SJSA1 (cell line): ENCODE results near the gene CCDC179. TPM values are rescaled to one million over a fixed set of nuclear protein-coding genes. Genes with fewer than 3 reads are reported as not detected.

Experiments used
- DNase-seq, 2 experiments: peaks; one replicate each; pipeline ENCODE4 v3.0.0-alpha.2; 2015 to 2020; ENCODE audit warnings: low spot score in 2 of 2, low read depth in 1 of 2
- H3K27ac ChIP-seq: fragments of 250-450 bp; sonication (Bioruptor Pico); 2 replicates; pipeline ENCODE4 v1.5.1; 2020; ENCODE audit warnings: mild to moderate bottlenecking, moderate library complexity
- H3K27me3 ChIP-seq: fragments of 250-450 bp; sonication (Bioruptor Pico); replicated peaks from 2 replicates; pipeline ENCODE4 v1.5.1; 2020; ENCODE audit warnings: mild to moderate bottlenecking, moderate library complexity
- H3K36me3 ChIP-seq: fragments of 250-450 bp; sonication (Bioruptor Pico); 2 replicates; pipeline ENCODE4 v1.5.1; 2020; ENCODE audit warnings: mild to moderate bottlenecking
- H3K4me1 ChIP-seq: fragments of 250-450 bp; sonication (Bioruptor Pico); replicated peaks from 2 replicates; pipeline ENCODE4 v1.6.1; 2021; ENCODE audit warnings: mild to moderate bottlenecking
- H3K4me3 ChIP-seq: fragments of 250-450 bp; sonication (Bioruptor Pico); 2 replicates; pipeline ENCODE4 v1.5.1; 2020; ENCODE audit warnings: mild to moderate bottlenecking
- H3K9me3 ChIP-seq: fragments of 250-450 bp; sonication (Bioruptor Pico); replicated peaks from 2 replicates; pipeline ENCODE4 v1.5.1; 2020; ENCODE audit warnings: mild to moderate bottlenecking
- total RNA-seq: library from RNA; depleted of rRNA; stranded (reverse); fragments of >200 nt; shearing (Covaris generic); gene quantifications from 2 replicates; pipeline ENCODE4 v1.2.3, GENCODE V29; 2014

The CCDC179 gene
- total RNA-seq, 1 experiment from 2014 or later, result not detected

DNA sequence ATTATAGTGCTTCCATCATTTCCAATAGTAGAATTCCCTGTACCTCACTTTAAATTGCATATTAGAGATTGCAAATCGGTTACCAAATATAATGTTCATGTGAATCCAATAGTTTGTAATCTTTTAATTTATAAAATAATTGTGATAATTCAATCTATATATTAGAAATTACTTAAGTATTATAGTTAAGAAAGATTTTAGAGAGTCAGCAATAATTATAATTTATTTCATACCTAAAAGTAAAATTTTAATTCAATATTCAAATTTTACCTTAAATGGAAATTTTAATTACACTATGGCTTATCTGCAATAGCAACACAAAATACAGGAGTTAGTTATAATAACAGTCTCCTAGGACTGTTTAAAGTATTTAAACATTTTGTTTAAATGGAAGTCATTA is 13.5 kb downstream of the CCDC179 start:
- H3K36me3 ChIP-seq, result no peaks in the 10 kb centered on the region
- H3K4me3 ChIP-seq, result no peak overlapping the region
- DNase-seq, result no peak
- H3K27me3 ChIP-seq, result no peaks in the 10 kb centered on the region
- H3K27ac ChIP-seq, result no peak overlapping the region
- no peaks in the 10 kb centered on the region for H3K4me1 ChIP-seq
- no peaks in the 10 kb centered on the region for H3K9me3 ChIP-seq

DNA sequence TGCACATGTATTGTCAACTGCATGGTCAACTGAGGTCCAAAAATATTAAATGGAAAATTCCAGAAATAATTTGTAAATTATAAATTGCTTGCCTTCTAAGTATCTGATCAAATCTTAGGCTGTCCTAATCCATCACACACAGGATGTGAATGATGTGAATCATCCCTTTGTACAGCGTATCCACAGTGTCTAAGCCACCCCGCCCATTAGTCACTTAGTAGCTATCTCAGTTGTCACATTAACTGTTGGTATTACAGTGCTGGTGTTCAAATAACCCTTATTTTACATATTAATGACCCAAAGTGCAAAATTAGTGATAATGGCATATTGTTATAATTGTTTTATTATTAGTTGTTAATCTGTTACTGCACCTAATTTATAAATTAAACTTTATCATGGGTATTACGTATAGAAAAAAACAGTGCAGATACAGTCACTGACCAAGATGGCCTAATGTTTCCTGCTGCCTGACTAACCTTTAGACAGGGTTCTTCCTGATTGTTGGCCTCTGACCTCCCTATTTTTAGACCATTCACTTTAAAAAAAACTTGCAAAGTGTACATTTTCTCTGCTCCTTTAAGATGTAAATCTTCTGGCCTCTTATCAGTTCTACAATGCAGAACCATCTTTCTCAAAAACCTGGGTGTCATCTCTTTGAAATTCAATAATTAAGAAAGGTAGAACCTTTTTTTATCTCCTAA is 27.8 kb downstream of the CCDC179 start:
- Histone ChIP-seq H3K9me3 (0 out of 2 replicates have a peak, but pooled peaks cover 2% of the 10 kb centered on the region), H3K4me3 (no peak overlapping the region), H3K36me3 (no peaks in the 10 kb centered on the region), H3K27ac (no peak overlapping the region), H3K4me1 (peaks cover 5% of the 10 kb centered on the region; the same call in 1 of the 2 replicates), H3K27me3 (no peaks in the 10 kb centered on the region)
- DNase-seq, result no peak

DNA sequence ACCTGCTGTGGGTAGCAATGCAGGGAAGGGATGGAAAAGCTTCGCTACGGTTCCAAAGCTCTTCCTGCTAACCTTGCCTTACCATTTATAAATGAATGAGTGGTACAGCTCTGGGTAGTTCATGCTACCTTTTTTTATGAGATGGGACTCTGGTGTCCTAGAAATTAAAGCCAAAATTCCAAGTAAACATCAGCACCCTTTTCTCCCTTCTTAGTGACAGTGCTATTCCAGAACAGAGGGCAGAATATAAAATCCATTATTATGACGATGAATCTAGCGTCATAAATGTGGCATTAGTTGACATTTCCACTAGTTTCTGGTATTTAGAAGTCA is 30.2 kb downstream of the CCDC179 start:
- H3K9me3 ChIP-seq, result 0 out of 2 replicates have a peak, but pooled peaks cover 2% of the 10 kb centered on the region
- no peak for DNase-seq
- H3K27me3 ChIP-seq, result no peaks in the 10 kb centered on the region
- peaks cover 8% of the 10 kb centered on the region for H3K36me3 ChIP-seq
- peaks cover 5% of the 10 kb centered on the region; the same call in 1 of the 2 replicates for H3K4me1 ChIP-seq
- H3K4me3 ChIP-seq, result peak overlapping the region; percentile 86
- H3K27ac ChIP-seq, result no peak overlapping the region

DNA sequence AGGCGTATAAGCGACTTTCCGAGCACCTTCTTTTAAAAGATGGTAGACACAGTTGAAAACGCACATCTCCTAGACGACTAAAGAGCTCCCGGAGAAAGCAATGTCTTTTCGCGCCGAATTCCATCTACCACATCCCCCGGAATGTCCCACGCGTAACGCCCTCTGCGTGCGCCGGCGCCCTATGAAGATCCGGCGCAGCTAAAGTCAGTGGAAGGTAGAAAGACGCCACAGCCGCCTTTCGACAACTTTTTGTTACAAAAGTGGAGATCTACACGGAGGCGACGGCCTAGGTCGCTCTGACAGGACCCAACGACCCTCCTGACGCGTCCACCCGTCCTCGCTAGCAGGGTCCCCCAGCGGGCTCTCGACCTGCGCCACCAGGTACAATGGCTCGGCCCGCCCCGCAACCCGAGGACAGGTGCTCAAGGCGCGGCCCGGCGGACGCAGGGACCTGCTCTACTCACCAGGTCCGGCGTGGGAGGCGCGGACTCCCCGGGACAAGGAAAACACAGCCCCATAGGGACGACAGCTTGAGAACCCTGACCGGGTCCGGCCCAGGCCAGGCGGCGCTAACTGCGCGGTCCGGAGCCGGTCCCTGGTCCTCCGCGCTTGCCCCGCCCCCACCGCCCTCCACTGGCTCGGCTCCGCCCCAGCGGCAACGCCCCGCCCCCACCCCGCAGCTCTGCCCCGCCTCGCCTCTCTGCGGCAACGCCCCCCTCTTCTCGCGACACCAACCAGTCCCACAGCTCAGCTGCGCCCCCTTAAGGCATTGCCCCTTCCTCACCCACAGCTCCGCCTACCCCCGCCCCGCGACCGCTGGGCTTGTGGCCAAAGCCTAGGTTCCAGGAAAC is 30.8 kb downstream of the CCDC179 start, which contains the start of gene SVIP:
Gene SVIP, minus strand, starts transcription at position 571 of the 851 bp plus-strand sequence. Its CDS starts 53 bp downstream, at position 518.
- H3K36me3 ChIP-seq, result peaks cover 8% of the 10 kb centered on the region
- peak within 1 kb of the TSS; percentile 38 for H3K27ac ChIP-seq
- H3K9me3 ChIP-seq, result 0 out of 2 replicates have a peak, but pooled peaks cover 2% of the 10 kb centered on the region
- H3K4me3 ChIP-seq, result peak within 1 kb of the TSS; percentile 86
- no peaks in the 10 kb centered on the region for H3K27me3 ChIP-seq
- peak; percentile 69 to 93 for DNase-seq
- H3K4me1 ChIP-seq, result peaks cover 5% of the 10 kb centered on the region; the same call in 1 of the 2 replicates

DNA sequence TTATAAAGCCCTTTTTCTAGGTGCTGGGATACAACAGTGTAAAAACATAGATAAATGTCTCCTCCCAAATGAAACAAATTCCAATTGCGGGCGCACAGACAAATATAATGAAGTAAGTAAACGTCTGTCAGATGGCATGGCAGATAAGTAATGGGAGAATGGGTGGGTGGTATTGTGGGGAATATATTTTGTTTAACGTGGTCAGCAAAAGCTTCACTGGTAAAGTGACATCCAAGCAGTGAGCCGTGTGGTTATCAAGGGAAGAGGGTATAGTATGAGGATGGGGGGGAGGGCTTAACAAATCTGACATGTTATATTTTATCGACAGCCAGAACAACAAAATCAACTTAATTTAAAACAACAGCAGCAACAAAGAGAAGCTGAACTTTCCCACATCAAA is 31.9 kb downstream of the CCDC179 start:
- H3K4me3 ChIP-seq, result peak overlapping the region; percentile 86
- peak in 1 of 2 experiments; percentile 2 for DNase-seq
- H3K4me1 ChIP-seq, result peaks cover 5% of the 10 kb centered on the region; the same call in 1 of the 2 replicates
- 0 out of 2 replicates have a peak, but pooled peaks cover 2% of the 10 kb centered on the region for H3K9me3 ChIP-seq
- H3K27me3 ChIP-seq, result no peaks in the 10 kb centered on the region
- no peak overlapping the region for H3K27ac ChIP-seq
- peaks cover 8% of the 10 kb centered on the region for H3K36me3 ChIP-seq

DNA sequence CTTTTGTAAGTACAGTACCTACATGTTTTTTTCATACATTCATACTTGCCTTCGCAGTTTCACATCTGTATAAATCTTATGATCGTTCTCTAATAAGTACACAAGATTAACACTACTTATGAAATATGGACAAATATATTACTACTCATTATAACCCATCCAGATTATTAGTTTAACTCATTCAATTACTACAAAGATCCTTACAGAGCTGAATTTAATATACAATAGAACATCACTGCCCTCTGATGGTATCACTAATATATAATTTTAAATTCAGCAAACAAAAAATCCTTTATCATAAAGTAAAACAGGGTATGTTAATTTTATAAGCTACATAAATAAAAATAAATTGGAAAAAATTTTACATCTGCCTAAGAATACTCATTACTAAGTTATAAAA is 38.1 kb downstream of the CCDC179 start:
- H3K9me3 ChIP-seq, result no peaks in the 10 kb centered on the region
- H3K4me1 ChIP-seq, result no peaks in the 10 kb centered on the region
- no peak overlapping the region for H3K4me3 ChIP-seq

DNA sequence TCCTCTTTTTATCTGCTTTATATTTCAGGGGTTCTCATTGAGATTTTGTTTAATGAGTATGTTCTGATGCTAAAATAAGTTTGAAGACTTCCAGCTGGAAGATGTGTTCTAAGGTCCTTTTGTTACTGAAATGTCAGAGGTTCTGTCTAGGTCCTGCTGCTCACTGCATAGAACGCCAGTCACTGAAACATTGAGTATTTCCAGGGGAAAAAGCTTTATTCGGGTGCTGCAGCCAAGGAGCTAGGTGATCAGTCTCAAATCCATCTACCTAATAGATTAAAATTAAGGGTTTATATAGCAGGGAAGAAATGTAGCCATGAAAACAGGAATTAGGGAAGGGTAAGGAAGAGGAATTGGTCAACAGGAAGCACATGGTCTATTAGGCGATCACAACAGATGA is 50.4 kb downstream of the CCDC179 start:
- Histone ChIP-seq H3K4me1 (no peaks in the 10 kb centered on the region), H3K36me3 (no peaks in the 10 kb centered on the region), H3K27ac (no peak overlapping the region), H3K9me3 (no peaks in the 10 kb centered on the region), H3K27me3 (no peaks in the 10 kb centered on the region), H3K4me3 (no peak overlapping the region)
- no peak for DNase-seq

More for the DNA sequence above, 38.1 kb downstream of the CCDC179 start:
- H3K27ac ChIP-seq, result no peak overlapping the region
- no peak for DNase-seq
- H3K27me3 ChIP-seq, result no peaks in the 10 kb centered on the region
- H3K36me3 ChIP-seq, result peaks cover 15% of the 10 kb centered on the region

DNA sequence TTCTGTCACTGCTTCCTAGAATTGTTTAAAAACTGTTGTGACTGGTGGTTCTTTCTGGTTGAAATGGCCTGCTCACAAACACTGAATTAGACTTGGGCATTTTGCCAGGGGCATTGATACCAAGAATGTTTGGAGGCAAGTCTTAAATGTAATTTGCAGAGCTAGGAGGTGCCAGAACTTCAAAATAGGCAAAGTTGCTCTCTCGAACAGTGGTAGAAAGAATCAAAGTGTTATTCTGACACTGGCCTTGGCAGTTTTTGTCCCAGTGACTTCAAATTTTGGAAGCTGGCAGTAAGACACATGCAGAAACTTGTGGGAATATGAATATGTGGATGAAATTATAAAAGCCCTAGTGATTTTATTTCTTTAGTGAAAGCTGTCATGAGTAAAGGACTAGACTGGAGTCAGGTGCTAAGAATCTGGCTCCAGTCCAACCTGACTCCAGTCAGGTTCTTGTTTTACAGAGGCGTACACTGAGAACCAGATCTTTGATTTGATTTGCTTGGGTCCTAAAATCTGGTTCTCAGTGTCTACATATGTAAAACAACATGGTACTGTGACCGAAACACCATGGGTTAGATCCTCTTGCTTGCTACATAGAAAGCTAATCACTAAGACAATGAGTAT is 51.6 kb downstream of the CCDC179 start:
- Histone ChIP-seq H3K4me1 (no peaks in the 10 kb centered on the region), H3K36me3 (no peaks in the 10 kb centered on the region), H3K4me3 (no peak overlapping the region), H3K9me3 (no peaks in the 10 kb centered on the region), H3K27me3 (no peaks in the 10 kb centered on the region; the same call in 1 of the 2 replicates), H3K27ac (no peak overlapping the region)
- no peak for DNase-seq

DNA sequence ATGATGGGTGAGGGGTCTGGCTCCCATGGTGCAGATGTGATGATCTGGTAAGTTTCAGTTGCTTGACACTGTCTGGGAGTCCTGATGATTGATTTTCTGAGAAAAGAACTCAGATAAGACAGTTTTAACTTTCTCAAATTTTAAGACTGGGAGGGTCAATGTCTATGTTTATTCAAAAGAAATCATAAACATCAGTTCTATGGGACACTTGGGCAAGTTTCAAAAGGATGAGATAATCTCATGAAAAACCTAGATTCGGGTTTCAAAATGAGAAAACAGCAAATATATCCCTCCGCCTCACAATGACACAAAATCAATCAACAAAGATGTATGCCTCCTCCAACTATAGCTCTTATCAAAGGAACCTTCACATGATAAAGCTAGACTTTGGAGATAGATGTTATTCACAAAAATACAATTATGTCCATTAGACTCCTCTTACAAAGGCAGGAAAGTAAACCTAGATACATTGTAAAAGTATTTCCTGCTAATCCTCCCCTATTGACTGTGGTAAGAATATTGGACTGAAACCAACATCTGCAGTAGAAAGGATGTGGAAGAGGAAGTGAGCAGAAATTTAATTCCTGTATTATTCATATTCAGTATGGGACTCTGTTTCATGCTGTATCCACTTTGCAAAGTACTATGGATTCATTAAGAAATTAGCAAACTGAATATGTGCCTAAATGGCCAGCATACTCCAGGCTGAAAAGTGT is 52.3 kb downstream of the CCDC179 start:
- no peaks in the 10 kb centered on the region for H3K4me1 ChIP-seq
- peaks cover under 1% of the 10 kb centered on the region; the same call in 1 of the 2 replicates for H3K27me3 ChIP-seq
- no peaks in the 10 kb centered on the region for H3K9me3 ChIP-seq
- H3K36me3 ChIP-seq, result no peaks in the 10 kb centered on the region
- no peak for DNase-seq
- no peak overlapping the region for H3K4me3 ChIP-seq
- H3K27ac ChIP-seq, result no peak overlapping the region

DNA sequence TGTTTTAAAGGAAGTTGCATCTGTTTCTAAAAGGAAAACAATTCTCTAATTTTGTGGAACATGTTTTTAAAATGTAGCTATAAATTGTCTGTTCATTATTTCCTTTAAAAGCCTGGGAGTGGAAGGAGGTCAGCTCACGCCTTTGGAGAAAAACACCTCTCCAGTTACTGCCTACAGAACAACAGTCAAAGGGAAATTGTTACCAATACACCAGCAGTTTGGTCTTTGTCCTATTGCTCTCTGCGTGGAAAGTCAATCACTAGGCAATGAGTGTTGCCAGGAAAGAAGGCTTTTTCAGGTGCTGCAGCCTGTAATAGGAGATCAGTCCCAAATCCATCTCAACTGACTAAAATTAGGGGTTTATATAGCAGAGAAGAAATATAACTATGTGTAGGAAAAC is 52.9 kb downstream of the CCDC179 start:
- Histone ChIP-seq H3K36me3 (no peaks in the 10 kb centered on the region), H3K27me3 (peaks cover 3% of the 10 kb centered on the region; the same call in 1 of the 2 replicates), H3K27ac (no peak overlapping the region), H3K4me1 (no peaks in the 10 kb centered on the region), H3K9me3 (no peaks in the 10 kb centered on the region), H3K4me3 (no peak overlapping the region)
- DNase-seq, result no peak

DNA sequence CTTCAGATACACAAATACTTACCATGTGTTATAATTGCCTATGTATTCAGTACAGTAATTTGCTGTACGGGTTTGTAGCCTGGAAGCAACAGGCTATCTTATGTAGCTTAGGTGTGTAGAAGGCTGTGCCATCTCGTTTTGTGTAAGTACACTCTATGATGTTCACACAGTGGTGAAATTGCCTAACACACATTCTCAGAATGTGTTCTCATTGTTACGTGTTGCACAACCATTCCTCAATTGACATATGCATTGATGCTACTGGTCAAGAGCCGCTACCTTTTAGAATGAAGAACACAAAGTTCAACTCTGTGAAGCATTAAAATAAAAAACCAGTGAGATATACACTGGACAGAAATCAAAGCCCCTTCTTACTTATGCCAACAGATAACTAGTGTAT is 57.4 kb downstream of the CCDC179 start:
- no peak for DNase-seq
- Histone ChIP-seq H3K4me3 (no peak overlapping the region), H3K27ac (no peak overlapping the region), H3K4me1 (no peaks in the 10 kb centered on the region), H3K36me3 (no peaks in the 10 kb centered on the region), H3K27me3 (peaks cover 3% of the 10 kb centered on the region; the same call in 1 of the 2 replicates), H3K9me3 (no peaks in the 10 kb centered on the region)

DNA sequence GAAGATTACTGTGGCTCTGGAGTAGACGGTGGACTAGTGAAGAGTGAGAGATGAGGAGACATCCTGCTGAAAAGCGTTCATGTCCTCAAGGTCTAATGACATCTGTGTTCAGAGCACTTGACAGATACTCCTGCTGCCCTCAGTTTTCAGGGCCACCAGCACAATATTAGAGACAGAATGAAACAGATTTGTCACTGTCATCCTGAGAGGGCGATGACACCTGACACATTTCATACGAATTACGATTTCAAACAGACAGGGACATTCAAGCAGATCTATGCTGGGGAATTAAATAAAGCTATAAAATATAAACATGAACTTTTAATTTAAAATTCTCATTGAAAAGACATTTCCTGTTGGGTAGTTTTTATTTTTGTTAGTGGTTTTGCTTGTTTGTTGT is 59.8 kb downstream of the CCDC179 start:
- Histone ChIP-seq H3K27me3 (peaks cover 3% of the 10 kb centered on the region; the same call in 1 of the 2 replicates), H3K36me3 (no peaks in the 10 kb centered on the region), H3K4me1 (peaks cover 8% of the 10 kb centered on the region), H3K27ac (no peak overlapping the region), H3K4me3 (no peak overlapping the region), H3K9me3 (no peaks in the 10 kb centered on the region)
- DNase-seq, result no peak

DNA sequence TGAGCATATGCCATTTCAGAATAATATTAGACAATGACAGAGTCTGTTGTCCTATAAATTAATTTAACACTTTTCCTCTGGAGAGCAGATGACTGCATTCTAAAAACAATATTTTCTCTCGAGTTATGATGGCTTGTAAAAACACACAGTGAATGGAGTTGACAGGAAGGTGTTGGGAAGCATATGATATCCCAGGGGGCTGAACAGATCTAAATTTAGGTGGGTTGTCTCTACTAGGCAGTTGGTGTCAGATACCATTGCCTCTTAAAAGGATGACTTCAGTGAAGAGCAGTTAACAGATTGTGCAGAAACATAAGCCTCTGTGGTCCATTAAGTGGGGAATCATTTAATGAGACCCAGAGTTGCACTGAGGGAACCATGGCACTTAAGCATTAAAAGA is 61.4 kb downstream of the CCDC179 start:
- Histone ChIP-seq H3K27me3 (peaks cover 3% of the 10 kb centered on the region; the same call in 1 of the 2 replicates), H3K4me1 (peaks cover 17% of the 10 kb centered on the region), H3K36me3 (no peaks in the 10 kb centered on the region), H3K9me3 (no peaks in the 10 kb centered on the region), H3K4me3 (no peak overlapping the region), H3K27ac (no peak overlapping the region)
- DNase-seq, result no peak
